ENCODE measurements around the gene C18orf54.
"Not testable (repeated sequence)": the region's sequence is repeated elsewhere in the genome, so short reads cannot be mapped to it uniquely, and the experiment has no call there.

The C18orf54 gene

DNA sequence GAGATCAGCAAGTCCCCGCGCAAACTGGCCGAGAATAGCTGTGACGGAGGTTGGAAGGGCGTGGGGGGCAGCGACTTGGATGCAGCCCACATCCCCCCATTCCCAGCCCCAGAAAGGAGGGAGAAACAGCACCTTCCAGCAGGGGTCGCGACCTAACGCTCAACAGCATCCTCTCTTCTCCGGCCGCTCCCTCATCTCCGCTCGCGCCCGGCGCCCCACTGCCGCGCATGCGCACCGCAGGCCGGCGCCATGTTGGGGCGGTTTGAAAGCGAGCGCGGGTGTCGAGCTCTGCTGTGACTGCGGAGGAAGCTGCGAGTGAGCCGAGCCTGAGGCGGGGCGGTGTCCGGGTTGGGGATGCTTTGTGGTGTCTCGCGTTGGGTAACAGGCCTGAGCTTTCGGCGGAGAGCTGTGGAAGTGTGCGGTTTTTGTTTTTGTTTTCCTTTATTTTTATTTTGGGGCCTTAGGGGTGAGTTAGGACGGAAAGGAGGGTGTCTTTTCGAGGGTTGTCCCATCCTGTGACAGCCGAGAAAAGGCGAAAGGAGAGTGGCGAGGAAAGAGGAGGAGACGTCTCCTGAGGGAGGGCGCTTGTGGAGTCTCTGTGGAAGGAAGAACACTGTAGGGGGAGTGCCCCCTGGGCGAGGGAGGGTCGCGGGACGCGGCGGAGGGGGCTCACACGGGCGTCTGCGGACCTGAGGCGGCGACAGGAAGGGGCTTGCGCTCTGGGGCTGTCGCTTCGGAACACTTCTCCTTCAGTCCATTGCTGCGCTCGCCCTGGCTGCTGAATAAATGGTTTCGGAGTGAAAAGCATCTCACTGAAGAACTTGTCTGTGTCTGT, at the start of gene C18orf54, which contains the start of gene STARD6 (continued):
- TF ChIP-seq ZNF2 (tag by site-specific recombination; IDR thresholded peaks at IDR 0.05) (peak; percentile 54; the same call in 1 of the 2 replicates), ZFHX2 (tag by site-specific recombination; conservative IDR thresholded peaks at IDR 0.05) (peak; percentile 32), ZNF623 (tag by site-specific recombination; IDR thresholded peaks at IDR 0.05) (0 out of 2 replicates have a peak, but pooled peaks have one; percentile 1), BCL11B (tag by site-specific recombination; IDR thresholded peaks at IDR 0.05; ENCODE audit: low read depth) (peak; percentile 82; the same call in 1 of the 2 replicates), ZNF335 (tag by site-specific recombination; conservative IDR thresholded peaks at IDR 0.05) (peak; percentile 90), ZBTB20 (tag by site-specific recombination; IDR thresholded peaks at IDR 0.05) (peak; percentile 32; the same call in 1 of the 2 replicates), ZNF792 (tag by site-specific recombination; IDR thresholded peaks at IDR 0.05) (0 out of 2 replicates have a peak, but pooled peaks have one; percentile 20), ZIC2 (tag by site-specific recombination; IDR thresholded peaks at IDR 0.05) (peak; percentile 14; the same call in 1 of the 2 replicates), ZNF629 (tag by site-specific recombination; IDR thresholded peaks at IDR 0.05) (0 out of 2 replicates have a peak, but pooled peaks have one; percentile 16), KLF1 (tag by site-specific recombination; IDR thresholded peaks at IDR 0.05) (peak; percentile 27)
- TF ChIP-seq, protein P1, sequence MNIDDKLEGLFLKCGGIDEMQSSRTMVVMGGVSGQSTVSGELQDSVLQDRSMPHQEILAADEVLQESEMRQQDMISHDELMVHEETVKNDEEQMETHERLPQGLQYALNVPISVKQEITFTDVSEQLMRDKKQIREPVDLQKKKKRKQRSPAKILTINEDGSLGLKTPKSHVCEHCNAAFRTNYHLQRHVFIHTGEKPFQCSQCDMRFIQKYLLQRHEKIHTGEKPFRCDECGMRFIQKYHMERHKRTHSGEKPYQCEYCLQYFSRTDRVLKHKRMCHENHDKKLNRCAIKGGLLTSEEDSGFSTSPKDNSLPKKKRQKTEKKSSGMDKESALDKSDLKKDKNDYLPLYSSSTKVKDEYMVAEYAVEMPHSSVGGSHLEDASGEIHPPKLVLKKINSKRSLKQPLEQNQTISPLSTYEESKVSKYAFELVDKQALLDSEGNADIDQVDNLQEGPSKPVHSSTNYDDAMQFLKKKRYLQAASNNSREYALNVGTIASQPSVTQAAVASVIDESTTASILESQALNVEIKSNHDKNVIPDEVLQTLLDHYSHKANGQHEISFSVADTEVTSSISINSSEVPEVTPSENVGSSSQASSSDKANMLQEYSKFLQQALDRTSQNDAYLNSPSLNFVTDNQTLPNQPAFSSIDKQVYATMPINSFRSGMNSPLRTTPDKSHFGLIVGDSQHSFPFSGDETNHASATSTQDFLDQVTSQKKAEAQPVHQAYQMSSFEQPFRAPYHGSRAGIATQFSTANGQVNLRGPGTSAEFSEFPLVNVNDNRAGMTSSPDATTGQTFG (tag by site-specific recombination; IDR thresholded peaks at IDR 0.05; ENCODE audit: borderline replicate concordance) = no peak
- TF ChIP-seq, protein P2, sequence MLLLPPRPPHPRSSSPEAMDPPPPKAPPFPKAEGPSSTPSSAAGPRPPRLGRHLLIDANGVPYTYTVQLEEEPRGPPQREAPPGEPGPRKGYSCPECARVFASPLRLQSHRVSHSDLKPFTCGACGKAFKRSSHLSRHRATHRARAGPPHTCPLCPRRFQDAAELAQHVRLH (tag by site-specific recombination; IDR thresholded peaks at IDR 0.05) = no peak

DNA sequence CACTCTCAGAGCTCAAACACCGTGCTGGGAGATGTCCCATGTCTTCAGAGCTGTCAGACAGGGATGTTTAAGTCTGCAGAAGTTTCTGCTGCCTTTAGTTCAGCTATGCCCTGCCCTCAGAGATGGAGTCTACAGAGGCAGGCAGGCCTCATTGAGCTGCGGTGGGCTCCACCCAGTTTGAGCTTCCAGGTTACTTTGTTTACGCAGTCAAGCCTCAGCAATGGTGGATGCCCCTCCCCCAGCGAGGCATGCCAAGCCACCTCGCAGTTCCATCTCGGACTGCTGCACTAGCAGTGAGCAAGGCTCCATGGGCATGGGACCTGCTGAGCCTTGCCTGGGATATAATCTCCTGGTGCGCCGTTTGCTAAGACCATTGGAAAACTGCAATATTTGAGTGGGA, 48.1 kb upstream of the C18orf54 start:
- H3K36me3 ChIP-seq (ENCODE audit: control insufficient read depth in 2 of 2, insufficient read depth in 1 of 2, low read length in 2 of 2); CTCF ChIA-PET; H3K4me1 ChIP-seq (ENCODE audit: control insufficient read depth, insufficient read depth, low read length); H3K9me3 ChIP-seq (ENCODE audit: control insufficient read depth, insufficient read depth, low read depth, low read length); H3K27ac ChIP-seq (ENCODE audit: extremely low read depth, low read depth, low read length); H3K4me3 ChIP-seq (ENCODE audit: low read depth, low read length); POLR2A ChIA-PET: not testable (repeated sequence)

DNA sequence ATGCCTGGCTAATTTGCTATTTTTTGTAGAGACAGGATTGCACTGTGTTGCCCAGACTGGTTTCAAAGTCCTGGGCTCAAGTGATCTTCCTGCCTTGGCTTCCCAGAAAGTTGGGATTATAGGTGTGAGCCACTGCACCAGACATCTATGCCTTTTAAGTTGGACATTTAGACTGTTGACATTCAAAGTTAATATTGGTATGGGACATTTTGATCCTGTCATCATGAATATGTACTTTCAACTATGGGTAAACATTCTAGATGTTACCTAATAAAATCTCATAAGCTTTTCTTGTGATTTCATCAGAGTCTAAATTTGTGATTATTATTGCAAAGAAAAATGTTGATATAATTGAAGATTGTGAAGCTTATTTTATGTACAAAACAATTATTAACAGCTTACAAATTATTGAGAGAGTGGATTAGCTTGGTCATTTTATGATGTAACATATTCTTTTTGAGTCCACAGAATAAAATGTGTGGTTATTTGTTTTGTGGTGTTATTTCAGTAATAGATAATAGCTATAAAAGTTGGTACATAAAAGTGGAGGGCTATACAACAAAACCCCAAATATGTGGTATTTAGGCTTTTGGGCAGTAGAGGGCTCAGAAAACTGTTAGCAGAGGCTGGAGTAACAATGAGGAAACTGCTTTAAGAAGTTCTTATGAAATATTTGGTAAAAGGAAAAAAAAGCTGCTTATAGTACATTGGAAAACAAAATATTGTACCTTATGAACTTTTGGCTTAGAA, 41.5 kb upstream of the C18orf54 start:
- ChIA-PET CTCF (interaction anchor here (1.1 kb wide), 1 partner anchor 42 kb away, joined by 4 read pairs; the partner anchor contains the start of gene C18orf54), POLR2A (interaction anchor here (1.1 kb wide), 1 partner anchor 47 kb away, joined by 4 read pairs; the partner anchor contains the start of gene POLI)
- H3K36me3 ChIP-seq (ENCODE audit: control insufficient read depth in 2 of 2, insufficient read depth in 1 of 2, low read length in 2 of 2) = no peaks in the 10 kb centered on the region
- H3K9me3 ChIP-seq (ENCODE audit: control insufficient read depth, insufficient read depth, low read depth, low read length) = no peaks in the 10 kb centered on the region
- H3K4me1 ChIP-seq (ENCODE audit: control insufficient read depth, insufficient read depth, low read length) = no peaks in the 10 kb centered on the region
- H3K27ac ChIP-seq (ENCODE audit: extremely low read depth, low read depth, low read length) = no peak overlapping the region
- no peak overlapping the region for H3K4me3 ChIP-seq (ENCODE audit: low read depth, low read length)
- TF ChIP-seq, protein P3, sequence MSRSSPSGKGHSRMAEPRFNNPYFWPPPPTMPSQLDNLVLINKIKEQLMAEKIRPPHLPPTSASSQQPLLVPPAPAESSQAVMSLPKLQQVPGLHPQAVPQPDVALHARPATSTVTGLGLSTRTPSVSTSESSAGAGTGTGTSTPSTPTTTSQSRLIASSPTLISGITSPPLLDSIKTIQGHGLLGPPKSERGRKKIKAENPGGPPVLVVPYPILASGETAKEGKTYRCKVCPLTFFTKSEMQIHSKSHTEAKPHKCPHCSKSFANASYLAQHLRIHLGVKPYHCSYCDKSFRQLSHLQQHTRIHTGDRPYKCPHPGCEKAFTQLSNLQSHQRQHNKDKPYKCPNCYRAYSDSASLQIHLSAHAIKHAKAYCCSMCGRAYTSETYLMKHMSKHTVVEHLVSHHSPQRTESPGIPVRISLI (tag by site-specific recombination; IDR thresholded peaks at IDR 0.05) = no peak
- TF ChIP-seq RBAK (tag by site-specific recombination; IDR thresholded peaks at IDR 0.05) (no peak), ZNF654 (tag by site-specific recombination; IDR thresholded peaks at IDR 0.05; ENCODE audit: low read depth) (no peak), TCF7L2 (IDR thresholded peaks at IDR 0.05; ENCODE audit: borderline replicate concordance, low read depth, low read length) (no peak), ZNF23 (tag by site-specific recombination; IDR thresholded peaks at IDR 0.05; ENCODE audit: borderline replicate concordance) (no peak), ZNF211 (tag by site-specific recombination; IDR thresholded peaks at IDR 0.05; ENCODE audit: low read depth) (no peak), ZNF473 (tag by site-specific recombination; IDR thresholded peaks at IDR 0.05) (no peak), REPIN1 (tag by site-specific recombination; IDR thresholded peaks at IDR 0.05; ENCODE audit: low read depth) (no peak), ZNF629 (tag by site-specific recombination; IDR thresholded peaks at IDR 0.05) (no peak)
- TF ChIP-seq, protein P4, sequence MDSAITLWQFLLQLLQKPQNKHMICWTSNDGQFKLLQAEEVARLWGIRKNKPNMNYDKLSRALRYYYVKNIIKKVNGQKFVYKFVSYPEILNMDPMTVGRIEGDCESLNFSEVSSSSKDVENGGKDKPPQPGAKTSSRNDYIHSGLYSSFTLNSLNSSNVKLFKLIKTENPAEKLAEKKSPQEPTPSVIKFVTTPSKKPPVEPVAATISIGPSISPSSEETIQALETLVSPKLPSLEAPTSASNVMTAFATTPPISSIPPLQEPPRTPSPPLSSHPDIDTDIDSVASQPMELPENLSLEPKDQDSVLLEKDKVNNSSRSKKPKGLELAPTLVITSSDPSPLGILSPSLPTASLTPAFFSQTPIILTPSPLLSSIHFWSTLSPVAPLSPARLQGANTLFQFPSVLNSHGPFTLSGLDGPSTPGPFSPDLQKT (IDR thresholded peaks at IDR 0.05; ENCODE audit: borderline replicate concordance, low read depth, low read length) = no peak
- TF ChIP-seq, protein P5, sequence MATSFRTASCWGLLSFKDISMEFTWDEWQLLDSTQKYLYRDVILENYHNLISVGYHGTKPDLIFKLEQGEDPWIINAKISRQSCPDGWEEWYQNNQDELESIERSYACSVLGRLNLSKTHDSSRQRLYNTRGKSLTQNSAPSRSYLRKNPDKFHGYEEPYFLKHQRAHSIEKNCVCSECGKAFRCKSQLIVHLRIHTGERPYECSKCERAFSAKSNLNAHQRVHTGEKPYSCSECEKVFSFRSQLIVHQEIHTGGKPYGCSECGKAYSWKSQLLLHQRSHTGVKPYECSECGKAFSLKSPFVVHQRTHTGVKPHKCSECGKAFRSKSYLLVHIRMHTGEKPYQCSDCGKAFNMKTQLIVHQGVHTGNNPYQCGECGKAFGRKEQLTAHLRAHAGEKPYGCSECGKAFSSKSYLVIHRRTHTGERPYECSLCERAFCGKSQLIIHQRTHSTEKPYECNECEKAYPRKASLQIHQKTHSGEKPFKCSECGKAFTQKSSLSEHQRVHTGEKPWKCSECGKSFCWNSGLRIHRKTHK (tag by site-specific recombination; IDR thresholded peaks at IDR 0.05) = no peak

Measured in HEK293 (cell line).